Measurements from ENCODE around the gene GNG12.

GNG12 gene

GRCh38 chr1:67652800-67653199 is 180.5 kb downstream of the GNG12 start:
- TF ChIP-seq CTCF (IDR thresholded peaks at IDR 0.05; ENCODE audit: low read depth, low read length) = no peak

More at GRCh38 chr1:67652800-67653199, 180.5 kb downstream of the GNG12 start:
- DNase-seq (ENCODE audit: extremely low read depth, low read depth) = peak; percentile 51
